ES-I3 (cell line): ENCODE results near the gene KRT16.
"Not testable (repeated sequence)": the region's sequence is repeated elsewhere in the genome, so short reads cannot be mapped to it uniquely, and the experiment has no call there.

ENCODE experiments used
- H3K36me3 ChIP-seq: 2 replicates; pipeline ENCODE4 v1.6.1; 2013; ENCODE audit warnings: mild to moderate bottlenecking, low read length, control low read depth, moderate library complexity; ENCODE audit not compliant: insufficient read depth
- H3K4me1 ChIP-seq: 2 replicates; pipeline ENCODE4 v1.6.1; 2013; ENCODE audit warnings: mild to moderate bottlenecking, control low read depth, low read length; ENCODE audit not compliant: insufficient read depth
- H3K9ac ChIP-seq: 2 replicates; pipeline ENCODE4 v1.6.1; 2013; ENCODE audit warnings: low read depth, mild to moderate bottlenecking, low read length, moderate library complexity
- H3K9me3 ChIP-seq: 2 replicates; pipeline ENCODE4 v1.6.1; 2013; ENCODE audit warnings: mild to moderate bottlenecking, low read length, moderate library complexity; ENCODE audit not compliant: control insufficient read depth, insufficient read depth

The KRT16 gene

DNA sequence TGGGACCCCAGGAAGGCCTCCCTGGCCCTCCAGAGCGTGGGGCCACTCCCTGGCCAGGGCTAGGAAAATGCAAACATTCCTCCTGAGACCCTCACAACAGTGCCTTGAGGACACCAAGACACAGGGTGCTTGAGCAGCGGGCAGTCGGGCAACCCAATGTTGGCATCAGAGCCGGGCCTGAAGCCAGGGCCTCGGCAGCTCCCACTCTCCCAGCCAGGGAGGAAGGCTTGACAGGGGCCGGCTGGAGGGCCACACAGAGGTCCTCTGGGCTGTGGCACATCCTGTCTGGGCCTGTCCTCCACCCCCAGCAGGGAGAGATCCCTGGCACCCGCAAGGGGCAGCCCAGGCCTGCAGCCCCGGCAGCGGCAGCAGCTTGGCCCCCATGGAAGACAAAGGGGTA, 24.1 kb upstream of the KRT16 start:
- Histone ChIP-seq H3K36me3 (no peaks in the 10 kb centered on the region), H3K4me1 (peaks cover 13% of the 10 kb centered on the region; the same call in 1 of the 2 replicates), H3K9me3 (no peaks in the 10 kb centered on the region), H3K9ac (no peak overlapping the region)

GRCh38 chr17:41635121-41636097, 22.8 kb upstream of the KRT16 start:
- no peak overlapping the region for H3K9ac ChIP-seq
- no peaks in the 10 kb centered on the region for H3K36me3 ChIP-seq
- no peaks in the 10 kb centered on the region for H3K9me3 ChIP-seq
- H3K4me1 ChIP-seq: peaks cover 13% of the 10 kb centered on the region; the same call in 1 of the 2 replicates

- peaks cover 13% of the 10 kb centered on the region; the same call in 1 of the 2 replicates for H3K4me1 ChIP-seq
- no peaks in the 10 kb centered on the region for H3K36me3 ChIP-seq
- no peak overlapping the region for H3K9ac ChIP-seq
- H3K9me3 ChIP-seq: no peaks in the 10 kb centered on the region
Measured at GRCh38 chr17:41634639-41635038, 22.1 kb upstream of the KRT16 start.

GRCh38 chr17:41633556-41634199, 21.1 kb upstream of the KRT16 start:
- peaks cover 13% of the 10 kb centered on the region; the same call in 1 of the 2 replicates for H3K4me1 ChIP-seq

GRCh38 chr17:41632482-41633105, 20.0 kb upstream of the KRT16 start:
- Histone ChIP-seq H3K9me3 (no peaks in the 10 kb centered on the region), H3K4me1 (peaks cover 13% of the 10 kb centered on the region; the same call in 1 of the 2 replicates), H3K36me3 (no peaks in the 10 kb centered on the region), H3K9ac (no peak overlapping the region)

More at GRCh38 chr17:41633556-41634199, 21.1 kb upstream of the KRT16 start:
- H3K36me3 ChIP-seq: no peaks in the 10 kb centered on the region
- H3K9ac ChIP-seq: no peak overlapping the region
- no peaks in the 10 kb centered on the region for H3K9me3 ChIP-seq

DNA sequence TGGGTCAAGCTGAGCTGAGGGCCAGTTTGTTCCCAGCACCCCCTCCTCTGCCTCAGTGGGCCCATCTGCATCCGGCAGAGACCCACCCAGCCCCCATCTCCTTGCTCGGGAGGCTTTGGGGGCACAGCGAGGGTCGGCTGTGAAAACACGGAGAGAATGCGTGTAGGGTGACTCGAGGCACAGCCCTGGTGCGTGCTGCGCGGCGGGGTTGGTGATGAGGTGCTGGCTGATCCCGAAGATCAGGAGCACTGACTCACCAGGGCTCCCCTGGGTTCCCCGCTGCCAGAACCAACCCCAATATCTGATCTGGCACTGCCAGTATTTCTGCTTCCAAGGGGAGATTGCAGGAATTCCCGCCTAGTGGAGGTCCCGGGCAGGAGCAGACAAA, 19.3 kb upstream of the KRT16 start:
- H3K9ac ChIP-seq: no peak overlapping the region
- no peaks in the 10 kb centered on the region for H3K36me3 ChIP-seq
- peaks cover 13% of the 10 kb centered on the region; the same call in 1 of the 2 replicates for H3K4me1 ChIP-seq
- no peaks in the 10 kb centered on the region for H3K9me3 ChIP-seq

DNA sequence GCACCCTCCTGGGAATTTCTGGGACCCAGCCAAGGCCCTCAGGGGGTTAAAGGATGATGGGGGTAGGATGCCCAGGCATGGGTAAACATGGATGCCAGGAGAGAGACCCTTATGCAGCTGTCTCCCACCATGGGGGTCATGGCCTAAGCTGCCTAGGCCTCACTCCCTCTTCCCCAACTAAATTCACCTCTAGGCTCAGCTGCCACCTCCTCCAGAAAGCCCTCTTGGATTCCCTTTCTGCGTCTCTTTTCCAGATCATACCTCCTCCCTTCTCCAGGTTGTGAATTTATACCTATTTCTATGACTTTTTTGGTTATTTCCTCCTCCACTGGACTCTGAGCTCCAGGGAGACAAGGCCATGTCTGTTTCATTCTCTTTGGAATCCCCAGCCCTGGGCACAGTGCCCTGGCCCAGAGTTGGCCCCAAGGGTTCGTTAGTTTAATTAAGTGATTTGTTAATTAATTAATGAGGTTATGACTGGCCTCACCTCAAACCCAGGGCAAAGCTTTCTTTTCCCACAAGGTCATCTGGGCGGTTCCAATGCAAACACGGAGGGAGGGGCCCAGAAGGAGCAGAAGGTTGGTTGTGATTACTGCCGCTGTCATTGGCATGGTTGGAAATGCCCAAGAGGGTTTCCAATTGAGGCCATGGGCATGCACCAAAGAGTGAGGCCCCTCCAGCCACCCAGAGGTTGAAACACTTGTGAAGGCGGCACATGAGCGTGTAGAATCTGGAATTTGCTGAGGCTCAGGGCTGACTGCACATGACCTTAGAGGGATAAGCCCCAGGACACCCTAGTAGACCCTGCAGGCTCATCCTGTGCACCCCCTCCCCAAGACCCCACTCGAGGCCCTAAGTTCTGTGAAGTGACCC, 18.7 kb upstream of the KRT16 start:
- Histone ChIP-seq H3K36me3 (no peaks in the 10 kb centered on the region), H3K9me3 (no peaks in the 10 kb centered on the region), H3K4me1 (peaks cover 13% of the 10 kb centered on the region; the same call in 1 of the 2 replicates), H3K9ac (no peak overlapping the region)

DNA sequence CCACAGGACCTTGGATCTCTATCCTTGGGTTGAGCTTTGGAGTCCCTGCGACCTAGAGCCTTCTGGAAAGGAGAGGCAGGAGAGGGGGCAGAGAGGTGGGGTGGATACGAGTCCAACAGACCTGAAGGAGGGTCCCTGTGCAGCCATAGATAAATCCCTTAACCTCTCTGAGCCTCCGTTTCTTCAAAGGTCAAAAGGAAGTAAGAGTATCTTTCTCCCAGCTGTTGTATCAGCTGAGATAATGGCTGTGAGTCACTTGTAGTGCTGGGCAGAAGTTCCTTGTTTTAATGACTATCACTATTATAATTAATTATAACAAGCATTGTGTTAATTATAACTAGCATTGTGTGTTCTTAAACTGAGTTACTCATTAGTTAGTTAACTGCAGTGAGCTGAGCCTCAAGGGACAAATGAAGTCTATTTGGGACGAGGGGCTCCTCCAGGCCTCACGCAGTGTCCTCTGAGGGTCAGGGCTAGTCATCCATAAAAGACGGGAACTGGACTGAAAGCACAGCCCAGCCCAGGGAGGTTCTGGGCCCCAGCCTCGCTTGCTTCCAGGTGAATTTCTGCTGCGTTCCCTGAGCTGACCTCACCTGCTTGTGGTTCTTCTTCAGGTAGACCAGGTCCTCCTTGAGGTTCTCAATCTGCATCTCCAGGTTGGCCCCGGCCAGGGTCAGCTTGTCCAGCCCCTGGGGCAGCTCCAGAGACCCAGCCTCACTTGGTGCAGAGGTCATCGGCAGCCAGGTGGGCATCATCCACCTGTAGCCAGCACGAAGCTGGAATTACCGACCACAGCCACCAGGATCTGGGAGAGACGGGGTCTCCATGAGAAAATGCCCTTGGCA, 17.5 kb upstream of the KRT16 start:
- Histone ChIP-seq H3K36me3 (no peaks in the 10 kb centered on the region), H3K4me1 (peaks cover 4% of the 10 kb centered on the region; the same call in 1 of the 2 replicates), H3K9ac (no peak overlapping the region), H3K9me3 (no peaks in the 10 kb centered on the region)

DNA sequence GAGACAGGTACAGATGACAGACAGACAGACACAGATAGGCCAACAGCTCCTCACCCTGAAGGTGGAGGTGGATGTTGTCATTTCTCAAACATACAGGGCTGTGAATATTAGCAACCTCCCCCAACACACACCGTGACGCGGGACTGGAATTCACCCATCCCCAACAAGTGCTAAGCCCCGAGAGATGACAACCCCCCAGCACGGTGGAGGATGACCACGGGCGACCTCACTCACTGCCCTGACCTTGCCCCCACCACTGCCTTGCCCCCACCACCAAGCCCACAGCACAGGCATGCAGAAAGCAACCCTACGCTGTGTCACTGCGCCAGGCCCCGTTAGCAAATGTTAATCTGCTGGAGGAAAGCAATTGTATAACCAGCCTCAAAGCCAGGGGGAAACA, 16.7 kb upstream of the KRT16 start:
- Histone ChIP-seq H3K9me3 (no peaks in the 10 kb centered on the region), H3K9ac (no peak overlapping the region), H3K36me3 (no peaks in the 10 kb centered on the region), H3K4me1 (0 out of 2 replicates have a peak, but pooled peaks cover 3% of the 10 kb centered on the region)

DNA sequence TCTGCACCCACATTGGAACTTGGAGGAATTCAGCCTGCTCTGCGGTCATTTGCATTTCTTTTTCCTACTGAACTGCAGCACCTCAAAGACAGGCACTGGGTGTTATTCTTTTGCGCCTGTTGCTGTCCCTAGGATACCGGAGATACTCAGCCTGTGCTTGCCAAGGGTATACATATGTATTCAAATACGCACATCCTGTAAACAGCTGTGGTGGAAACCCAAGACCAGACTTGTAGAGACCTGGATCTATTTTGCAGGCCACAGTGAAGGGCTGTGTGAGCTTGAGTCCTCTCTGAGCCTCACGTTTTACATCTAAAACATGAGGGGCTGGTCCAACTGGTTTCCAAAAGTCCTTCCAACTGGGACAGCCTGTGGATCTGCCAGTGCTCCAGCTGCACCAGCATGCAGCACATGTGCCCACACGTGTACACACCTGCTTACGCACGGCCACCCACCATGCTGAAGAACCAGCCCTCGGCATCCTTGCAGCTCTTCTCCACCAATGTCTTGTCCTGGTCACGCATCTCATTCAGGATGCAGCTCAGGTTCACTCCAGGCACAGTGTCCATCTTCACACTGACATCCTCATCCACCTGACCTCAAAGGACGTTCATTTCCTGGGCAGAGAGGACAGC, 16.2 kb upstream of the KRT16 start:
- not testable (repeated sequence) for H3K9me3 ChIP-seq, H3K36me3 ChIP-seq, H3K9ac ChIP-seq, H3K4me1 ChIP-seq

- H3K9me3 ChIP-seq, H3K36me3 ChIP-seq, H3K9ac ChIP-seq, H3K4me1 ChIP-seq: not testable (repeated sequence)
Measured at GRCh38 chr17:41628073-41628370, 15.5 kb upstream of the KRT16 start.

GRCh38 chr17:41627316-41628072, 14.9 kb upstream of the KRT16 start:
- Histone ChIP-seq H3K4me1 (peaks cover 5% of the 10 kb centered on the region; the same call in 1 of the 2 replicates), H3K9ac (no peak overlapping the region), H3K9me3 (no peaks in the 10 kb centered on the region), H3K36me3 (no peaks in the 10 kb centered on the region)
